ENCODE data around the gene IRF2BPL. TPM values are rescaled to one million over a fixed set of nuclear protein-coding genes. Genes with fewer than 3 reads are reported as not detected.
A peak's percentile ranks its signal among the peaks of the same experiment; 100 is the strongest.

IRF2BPL gene
- total RNA-seq (2014; rRNA removed; shearing (Covaris generic)), result 8.7 and 17.5 TPM in 2 replicates

DNA sequence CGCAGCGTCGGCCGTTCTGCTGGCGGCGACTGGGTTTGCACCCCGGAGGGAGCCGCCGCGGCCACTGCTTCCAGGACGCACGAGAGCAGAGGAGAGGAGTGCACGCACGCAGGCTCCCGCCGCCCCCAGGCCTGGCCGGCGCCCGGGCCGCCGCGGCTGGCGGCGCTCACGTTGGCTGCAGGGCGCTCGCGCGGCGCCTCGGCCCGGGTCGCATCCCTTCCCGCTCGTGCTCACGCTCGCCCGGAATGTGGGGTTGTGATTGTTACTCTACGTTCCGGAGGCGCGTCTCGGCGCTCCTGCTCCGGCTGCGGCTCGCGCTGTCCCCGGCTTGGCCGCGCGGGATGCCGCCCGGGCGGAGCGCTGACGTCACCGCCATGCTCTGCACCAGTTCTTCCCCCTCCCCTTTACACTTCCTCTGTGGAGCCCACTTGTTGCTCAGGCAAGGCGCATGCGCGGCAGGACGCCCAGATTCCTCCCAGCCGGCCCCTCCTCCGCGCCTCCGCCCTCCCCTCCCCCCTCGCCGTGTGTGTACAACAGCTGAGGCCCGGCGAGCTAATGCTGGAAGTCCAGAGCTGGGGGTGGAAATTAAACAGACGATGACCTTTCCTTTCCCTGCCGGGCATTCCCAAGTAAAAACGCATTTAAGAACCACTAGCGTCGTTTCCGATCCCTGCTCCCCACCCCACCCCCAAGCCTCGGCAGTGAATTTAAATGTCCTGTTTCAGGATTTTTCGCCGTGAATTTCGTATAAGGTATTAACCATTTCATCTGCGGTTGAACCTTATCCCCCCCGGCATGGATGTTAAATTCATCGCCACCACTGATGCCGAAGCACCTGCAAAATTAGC, at the start of gene IRF2BPL:
TSS of gene IRF2BPL (minus strand) at position 325 of the 848 bp plus-strand sequence. CDS start 916 bp downstream, outside the sequence.
- peak; percentile 97 for DNase-seq (ENCODE audit: low spot score)

DNA sequence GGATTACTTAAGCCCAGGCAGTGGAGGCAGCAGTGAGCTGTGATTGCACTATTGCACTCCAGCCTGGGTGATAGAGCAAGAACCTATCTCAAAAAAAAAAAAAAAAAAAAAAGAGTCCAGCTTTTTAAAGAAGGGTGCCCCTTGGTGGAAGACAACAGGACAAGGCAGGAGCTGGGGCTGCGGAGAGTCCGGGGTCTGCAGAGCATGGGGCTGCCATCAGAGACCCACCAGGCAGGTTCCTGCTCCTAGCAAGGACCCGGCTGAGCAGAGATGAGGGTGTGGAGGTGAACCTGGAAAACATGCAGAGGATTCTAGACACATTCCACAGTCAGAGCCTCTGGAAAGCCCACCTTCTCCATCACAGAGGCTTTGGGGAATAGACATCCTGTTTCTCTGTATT, 48.5 kb upstream of the IRF2BPL start:
- DNase-seq (ENCODE audit: low spot score), result no peak

DNA sequence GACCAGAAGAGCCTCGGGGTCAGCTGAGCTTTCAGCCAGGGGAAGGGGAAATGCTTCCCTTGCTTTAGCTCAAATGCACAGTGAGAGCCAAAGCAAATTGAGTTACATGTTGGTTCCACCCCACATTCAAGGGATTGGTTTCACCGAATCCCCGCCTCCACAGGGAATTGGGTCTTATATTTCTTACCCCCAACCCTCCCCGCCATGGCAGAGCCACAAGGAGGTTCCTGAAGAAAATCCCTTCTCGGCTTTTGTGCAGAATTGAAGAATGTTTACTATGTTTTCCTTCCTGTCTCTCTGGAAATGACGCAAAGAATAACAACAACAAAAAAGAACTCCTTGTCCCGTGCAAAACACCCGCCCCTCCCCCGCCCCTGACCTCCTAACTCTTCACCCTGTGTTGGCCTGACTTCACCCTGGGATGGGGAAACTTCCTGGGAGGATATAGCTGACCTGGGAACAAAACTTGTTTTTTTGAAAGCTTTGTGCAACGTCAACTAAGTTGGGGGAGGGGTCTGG, 47.7 kb upstream of the IRF2BPL start:
- no peak for DNase-seq (ENCODE audit: low spot score)

DNA sequence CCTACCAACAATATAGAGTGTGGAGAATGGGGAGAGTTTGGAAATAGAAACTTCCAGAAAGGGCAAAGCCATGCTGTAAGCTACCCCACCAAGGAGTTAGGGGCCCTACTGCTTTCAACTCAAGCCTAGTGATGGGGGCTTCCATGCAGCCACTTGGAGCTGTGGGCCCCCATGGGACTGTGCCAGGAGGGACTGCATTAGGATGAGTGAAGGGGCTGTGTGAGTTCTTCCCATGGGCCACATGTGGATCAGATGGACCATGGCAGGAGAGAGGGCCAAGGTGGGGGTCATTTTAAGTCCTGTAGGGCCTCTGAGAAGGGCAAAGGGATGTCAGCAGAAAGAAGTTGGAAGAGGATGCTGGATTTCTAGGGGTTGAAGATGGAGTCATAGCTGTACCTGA, 46.5 kb upstream of the IRF2BPL start:
- DNase-seq (ENCODE audit: low spot score), result no peak

DNA sequence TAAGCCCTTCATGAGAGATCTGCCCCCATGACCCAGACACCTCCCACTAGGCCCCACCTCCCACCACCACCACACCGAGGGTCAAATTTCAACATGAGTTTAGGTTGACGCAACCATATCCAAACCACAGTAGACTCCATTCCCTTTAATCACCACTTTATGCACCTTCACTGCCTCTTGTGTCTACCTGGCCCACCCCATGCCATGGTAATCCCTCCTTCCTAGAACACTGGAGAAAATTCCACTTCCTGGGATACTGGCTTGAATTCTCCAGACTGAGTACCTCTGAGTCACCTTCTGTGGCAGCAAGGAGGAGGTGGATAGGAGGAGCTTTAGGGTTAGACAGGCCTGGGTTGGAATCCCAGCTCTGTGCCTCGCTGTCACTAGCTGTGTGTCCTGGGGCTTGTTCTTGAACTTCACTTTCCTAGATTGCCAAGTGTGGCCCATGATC, 43.5 kb upstream of the IRF2BPL start:
- peak; percentile 28 for DNase-seq (ENCODE audit: low spot score)

DNA sequence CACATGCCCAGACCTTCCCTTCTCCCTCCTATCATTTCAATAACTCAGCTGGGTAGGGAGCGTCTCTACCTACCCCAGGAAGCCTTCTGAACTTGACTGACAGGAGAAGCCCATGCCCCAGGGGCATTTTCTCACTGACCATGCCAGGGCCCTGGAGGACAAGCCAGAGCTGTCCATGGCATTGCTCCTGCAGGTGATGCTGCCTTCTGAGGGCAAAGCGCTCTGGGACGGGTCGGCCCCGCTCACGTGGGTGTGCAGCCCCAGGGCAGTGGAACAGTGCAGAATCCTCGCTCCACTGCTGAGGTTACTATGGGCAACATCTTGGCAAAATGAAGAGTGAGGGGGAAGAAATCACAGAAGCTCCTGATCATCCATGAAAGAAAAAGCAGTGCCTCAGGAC, 41.0 kb upstream of the IRF2BPL start:
- DNase-seq (ENCODE audit: low spot score), result no peak

DNA sequence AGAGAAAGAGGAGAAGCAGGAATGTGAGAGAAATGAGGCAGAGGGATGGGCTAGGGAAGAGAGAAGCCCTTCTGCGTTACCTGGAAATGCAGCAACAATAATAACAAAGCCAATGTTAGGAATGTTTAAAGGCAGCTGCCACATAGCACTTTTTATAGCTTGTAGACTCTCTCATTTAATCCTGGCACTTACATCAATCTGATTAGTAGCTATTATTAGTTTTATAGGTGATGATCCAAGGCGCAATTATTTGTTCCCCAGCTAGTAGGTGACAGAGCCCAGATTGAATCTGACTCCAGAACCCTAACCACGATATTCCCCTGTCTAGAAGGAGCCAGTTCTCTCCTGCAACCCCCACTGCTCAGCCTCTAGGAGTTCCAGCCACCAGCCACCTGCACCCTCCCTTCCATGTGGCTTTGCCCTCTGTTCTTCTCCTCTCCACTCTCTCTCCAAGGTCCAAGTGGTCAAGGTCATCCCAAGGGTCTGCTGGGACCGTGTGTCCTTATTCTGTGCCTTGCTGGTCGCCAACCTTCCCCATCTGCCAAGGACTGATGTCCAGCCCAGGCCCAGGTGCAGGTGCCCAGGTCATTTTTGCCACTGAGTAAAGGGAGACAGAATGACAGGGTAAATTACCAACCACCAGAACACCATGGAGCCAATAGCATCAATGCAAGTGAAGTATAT, 40.2 kb upstream of the IRF2BPL start:
- no peak for DNase-seq (ENCODE audit: low spot score)

DNA sequence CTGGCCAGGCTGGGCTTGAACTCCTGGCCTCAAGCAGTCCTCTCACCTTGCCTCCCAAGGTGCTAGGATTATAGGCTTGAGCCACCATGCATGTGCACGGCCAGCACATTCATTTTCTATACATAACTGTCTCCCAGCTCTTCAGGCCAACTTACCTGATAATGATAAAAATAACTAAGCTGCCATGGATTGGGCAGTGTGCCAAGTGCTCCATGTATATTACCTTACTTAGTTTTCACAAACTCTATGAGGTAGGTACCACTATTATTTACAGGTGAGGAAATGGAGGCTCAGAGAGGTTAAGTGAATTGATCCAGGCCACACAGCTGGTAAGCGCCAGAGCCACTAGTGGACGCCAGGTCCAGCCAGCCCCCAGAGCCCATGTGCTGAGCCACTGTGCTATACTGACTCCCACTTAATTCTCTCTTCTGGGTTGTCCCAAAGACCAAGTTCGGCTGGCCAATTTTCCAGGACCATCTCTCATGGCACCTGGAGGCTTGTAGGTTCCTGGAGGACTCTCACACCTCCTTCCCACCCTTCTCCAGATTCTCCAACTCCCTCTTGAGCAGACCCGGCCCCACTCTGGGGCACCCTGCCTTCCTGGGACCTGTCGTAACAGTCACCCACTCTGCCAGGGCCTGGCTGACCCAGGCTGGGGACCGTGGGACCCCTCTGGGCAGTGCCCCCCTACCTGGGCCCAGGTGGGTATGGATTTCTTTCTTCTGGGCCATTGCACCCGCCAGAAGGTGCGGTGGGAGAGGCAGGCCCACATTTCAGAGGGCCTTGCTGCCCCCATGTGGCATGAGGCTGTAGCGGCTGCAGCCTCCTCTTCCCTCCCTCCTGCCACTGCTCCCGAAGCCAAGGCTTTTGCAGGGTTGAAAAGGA, 39.4 kb upstream of the IRF2BPL start:
- peak; percentile 64 for DNase-seq (ENCODE audit: low spot score)

DNA sequence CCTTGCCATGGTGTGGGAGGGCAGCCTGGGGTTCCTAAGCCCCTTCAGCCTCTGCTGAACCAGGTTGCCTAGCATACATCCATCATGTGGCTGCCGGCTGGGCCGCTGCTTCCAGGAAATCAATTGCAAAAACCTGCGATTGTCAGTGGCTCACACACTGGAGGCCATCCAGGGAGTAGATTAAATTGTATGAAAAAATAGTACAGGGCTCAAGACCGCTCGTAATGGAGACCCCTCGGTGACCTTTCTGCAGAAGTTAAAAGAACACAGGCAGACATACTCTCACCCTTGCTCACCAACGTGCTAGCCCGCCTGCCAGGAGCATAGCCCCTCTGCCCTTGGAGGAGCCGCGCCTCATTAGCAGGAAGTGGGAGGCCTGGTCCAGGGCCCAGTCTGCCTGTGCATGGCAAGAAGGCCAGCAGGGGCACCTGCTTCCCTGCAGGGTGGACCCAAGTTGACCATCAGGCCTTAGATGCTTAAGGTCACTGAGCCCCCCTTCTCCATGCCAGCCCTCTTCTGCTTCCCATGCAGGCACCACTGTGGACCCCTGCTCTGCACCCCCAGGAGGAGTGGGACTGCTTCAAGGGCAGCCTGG, 38.2 kb upstream of the IRF2BPL start:
- DNase-seq (ENCODE audit: low spot score), result no peak

DNA sequence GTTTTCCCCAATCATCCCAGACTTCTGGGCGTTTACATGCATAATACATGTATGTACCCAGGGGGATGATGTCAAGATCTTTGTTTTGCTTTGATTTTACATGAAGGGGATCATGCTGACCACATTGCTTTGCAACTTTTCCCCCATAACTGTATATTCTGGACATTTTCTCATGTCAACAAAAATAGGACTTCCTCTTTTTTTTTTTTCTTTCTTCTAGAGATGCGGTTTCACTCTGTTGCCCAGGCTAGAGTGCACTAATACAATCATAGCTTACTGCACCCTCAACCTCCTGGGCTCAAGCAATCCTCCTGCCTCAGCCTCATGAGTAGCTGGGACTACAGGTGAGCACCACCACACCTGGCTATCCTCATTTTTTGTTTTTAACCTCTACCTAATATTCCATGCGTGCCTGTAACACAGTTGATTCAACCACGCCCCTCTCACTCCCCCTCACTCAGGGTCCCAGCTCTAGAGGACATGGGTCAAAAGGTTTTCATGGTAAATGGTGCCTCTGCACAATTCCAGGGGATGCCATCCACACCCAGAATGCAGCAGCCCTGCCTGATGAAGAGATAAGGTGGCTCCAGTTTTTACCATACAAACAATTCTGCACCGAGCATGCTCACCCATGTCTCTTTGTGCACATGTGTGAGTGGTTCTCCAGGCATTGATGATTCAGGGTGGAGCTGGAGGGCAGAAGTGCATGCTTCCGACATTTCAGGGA, 37.5 kb upstream of the IRF2BPL start:
- no peak for DNase-seq (ENCODE audit: low spot score)

DNA sequence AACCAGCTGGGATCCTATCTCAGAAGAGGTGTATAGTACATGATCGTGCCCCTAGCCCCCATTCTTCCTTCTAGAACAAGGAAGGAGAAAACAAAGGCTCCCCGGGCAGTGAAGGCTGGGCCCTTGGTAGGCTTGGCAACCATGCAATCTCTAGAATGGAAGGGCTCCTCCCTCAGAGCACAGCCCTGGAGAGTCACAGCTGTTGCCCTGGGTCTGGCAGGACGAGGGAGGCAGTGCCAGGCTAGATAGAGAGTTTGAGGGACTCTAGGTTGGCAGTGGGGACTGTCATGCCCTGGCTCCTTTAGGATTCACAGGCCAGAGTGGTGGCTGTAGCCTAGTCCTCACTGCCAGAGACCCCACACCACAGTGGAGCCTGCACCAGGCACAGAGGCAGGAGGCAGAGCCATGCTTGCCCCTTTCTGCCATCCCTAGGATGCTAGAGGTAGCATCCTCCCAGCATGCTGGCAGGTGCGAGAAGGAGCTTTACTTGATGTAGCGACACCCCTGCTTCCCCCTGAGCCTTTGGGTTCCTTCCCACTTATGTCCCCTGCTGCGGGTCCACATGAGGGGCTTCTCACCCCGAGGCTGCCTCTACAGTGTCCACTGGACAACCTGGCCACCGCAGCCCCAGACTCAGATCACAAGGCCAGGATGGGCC, 36.1 kb upstream of the IRF2BPL start:
- DNase-seq (ENCODE audit: low spot score), result no peak

DNA sequence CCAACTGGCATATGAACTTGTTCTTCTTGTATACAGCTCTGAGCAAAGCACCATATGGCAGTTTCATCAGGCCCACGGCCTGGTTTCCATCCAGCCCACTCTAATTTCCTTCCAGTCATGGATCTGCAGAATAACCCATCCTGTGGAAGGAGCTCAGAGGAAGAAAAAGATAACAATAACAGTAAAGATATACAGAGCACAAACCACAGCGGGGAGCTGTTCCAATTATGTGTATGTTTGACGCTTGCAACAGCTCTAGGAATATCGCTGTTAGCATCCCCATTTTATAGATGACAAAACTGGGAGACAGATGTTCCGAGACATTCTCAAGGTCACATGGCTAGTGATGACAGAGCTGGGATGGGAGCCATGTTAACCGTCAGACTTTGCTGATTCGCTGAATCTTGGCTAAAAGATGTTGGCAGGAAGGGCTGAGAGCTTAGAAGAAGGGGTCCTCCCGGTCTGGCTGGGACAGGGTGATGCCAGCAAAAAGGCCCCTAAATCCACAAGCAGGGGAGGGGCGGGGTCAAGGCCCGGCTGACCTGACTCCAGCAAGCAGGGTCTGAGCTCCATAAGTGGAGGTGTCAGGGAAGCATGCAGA, 35.2 kb upstream of the IRF2BPL start:
- no peak for DNase-seq (ENCODE audit: low spot score)

DNA sequence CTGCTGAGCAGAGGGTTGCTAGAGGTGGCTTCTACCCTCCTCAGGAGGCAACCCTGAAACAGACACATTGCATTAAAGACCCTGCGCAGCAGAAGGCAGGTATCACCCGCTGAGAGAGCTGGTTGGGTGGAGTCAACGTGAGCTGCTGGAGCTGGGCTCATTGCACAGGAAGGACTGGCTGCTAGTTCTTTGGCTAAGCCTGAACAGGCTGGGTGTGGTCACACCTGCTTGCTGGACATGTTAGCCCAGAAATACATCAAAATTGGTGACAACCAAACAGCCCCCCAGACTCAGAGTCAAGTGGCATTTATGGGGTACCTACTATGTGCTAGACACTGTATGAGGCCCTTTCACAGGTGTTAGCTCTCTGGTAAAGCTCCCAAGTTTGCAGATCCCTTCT, 33.8 kb upstream of the IRF2BPL start:
- no peak for DNase-seq (ENCODE audit: low spot score)

DNA sequence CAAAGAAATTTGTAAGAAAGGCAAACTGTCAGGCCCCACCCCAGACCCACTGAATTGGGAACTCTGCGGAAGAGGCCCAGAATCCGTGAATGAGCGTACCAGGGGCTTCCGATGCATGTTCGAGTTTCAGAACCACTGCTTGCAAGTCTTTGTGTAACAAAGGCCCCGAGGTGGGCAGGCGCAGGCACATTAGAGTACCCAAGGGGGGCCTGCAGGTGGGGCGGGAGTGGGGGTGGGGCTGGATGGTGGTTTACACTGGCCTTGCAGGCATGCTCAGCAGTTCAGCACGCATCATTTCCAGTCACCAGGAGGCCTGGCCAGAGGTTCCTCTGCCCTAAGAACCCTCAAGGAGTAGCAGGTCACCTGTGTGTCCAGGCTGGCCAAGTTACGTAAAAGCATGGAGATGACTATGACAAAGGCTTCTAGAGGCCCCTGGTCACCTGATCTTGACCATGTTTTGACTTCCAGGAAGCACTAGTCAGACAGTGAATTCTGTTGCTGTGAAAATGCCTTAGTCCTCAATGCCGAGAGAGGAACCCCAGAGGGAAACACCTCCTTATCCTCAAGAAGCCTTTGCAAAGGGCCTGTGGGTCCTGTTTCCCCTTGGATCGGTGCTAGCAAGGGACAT, 33.2 kb upstream of the IRF2BPL start:
- DNase-seq (ENCODE audit: low spot score), result no peak

DNA sequence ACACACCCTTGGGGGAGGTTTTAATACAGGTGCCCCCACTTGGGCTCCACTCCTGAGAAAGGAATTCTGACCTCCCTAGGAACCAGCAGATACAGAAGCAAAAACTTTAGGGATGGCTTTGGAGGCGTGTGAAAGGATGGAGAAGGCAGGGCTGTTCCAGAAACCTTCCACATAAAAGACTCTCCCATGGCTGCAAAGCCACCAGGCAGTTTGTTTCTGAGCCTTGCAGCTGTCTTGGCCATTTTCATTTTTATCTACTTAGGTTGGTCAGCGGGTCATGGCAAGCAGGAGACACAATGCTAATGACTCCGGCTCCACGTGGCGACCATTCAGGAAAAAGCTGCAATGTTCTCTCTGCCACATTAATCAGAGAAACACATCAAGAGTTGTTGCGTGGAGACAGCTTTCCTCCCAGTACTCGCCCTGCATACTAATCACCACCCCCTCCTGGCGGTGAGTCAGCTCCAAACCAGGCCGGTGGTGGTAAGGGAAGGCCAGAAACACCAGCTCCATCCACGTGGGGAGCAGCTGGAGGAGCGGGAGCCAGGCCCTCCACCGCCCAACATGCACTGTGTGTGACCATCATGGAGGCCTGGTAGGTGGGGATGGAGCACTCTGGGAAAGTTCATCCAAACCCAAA, 30.9 kb upstream of the IRF2BPL start:
- DNase-seq (ENCODE audit: low spot score), result peak; percentile 85

DNA sequence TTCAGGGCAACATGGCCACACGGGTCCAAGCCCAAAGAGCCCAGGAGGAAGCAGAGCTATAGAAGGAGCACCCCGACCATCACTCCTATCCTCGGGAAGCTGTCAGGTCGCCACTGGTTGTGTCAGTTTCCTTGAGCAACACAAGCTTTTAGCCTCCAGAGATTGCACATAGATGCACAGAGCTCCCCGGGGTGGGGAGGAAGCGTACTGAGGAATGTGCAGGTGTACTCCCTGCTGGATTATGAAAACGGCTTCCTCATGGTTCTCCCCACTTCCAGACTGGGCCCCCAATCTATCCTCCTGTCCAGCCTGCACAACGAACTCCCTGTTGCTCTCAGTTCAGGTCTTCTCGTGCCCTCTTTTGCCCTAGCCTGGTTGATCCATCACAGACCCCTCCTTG, 30.3 kb upstream of the IRF2BPL start:
- DNase-seq (ENCODE audit: low spot score), result no peak

DNA sequence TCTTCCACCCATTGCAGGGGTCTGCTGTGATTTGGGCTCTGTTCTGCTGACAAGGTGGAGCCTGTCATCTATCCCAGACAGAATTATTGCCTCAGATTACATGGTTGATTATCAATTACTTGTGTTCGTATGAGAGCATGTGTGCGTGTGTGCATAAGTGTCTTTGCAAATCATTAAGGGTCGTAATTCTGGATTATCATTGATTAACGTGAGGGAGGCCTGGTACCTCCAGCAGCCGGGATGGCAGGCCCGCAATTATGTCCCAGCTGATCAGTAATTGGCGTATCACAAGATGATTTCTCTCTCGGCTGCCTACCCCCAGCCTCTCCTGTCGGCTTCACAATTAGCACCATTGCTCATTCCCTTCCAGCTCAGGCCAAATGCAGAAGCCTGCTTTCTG, 29.6 kb upstream of the IRF2BPL start:
- DNase-seq (ENCODE audit: low spot score), result no peak

DNA sequence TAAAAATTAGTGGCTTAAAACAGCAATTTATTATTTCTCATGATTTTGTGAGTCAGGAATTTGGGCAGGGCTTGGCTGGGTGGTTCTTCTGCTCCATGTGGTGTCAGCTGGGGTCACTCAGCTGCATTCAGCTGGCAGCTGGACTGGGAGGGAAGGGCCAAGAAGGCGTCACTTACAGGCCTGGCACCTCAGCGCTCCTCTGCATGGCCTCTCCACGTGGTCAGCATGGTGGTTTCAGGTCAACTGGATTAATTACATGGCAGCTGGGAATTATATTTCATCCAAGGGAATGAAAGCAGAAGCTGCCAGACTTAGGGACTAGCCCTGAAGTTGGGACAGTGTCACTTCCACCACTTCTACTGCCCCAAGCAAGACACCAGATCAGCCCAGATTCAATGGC, 27.5 kb upstream of the IRF2BPL start:
- no peak for DNase-seq (ENCODE audit: low spot score)

DNA sequence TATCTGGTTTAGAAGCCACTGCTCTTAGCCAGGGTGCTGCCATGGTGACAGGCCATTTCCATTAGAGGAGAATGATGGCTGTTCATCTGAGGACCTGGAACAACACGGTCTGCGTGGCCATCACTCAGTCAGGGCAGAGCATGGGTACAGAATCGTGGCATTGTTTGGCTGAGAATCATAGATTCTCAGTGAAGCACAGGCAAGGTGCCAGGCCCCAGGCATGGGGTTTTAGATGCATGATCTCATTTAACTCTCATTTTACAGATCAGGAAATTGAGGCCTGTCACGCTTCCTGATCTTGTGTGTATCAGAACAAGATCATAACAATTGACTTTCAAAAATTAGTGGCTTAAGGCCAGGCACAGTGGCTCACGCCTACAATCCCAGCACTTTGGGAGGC, 26.8 kb upstream of the IRF2BPL start:
- DNase-seq (ENCODE audit: low spot score), result no peak

All from H4 (cell line).